ENCODE measurements around the gene RD3L. TPM values are rescaled to one million over a fixed set of nuclear protein-coding genes. Genes with fewer than 3 reads are reported as not detected.
A peak's percentile ranks its signal among the peaks of the same experiment; 100 is the strongest.

RD3L gene
- total and polyA plus RNA-seq, 2 donors from 2014 or later, result not detected

- intact Hi-C loops (cut with DNase I), result no loop called here
- no peak for FAIRE-seq
- H3K36me3 ChIP-seq (ENCODE audit: control insufficient read depth in 2 of 3, insufficient read depth in 3 of 3, low read length in 3 of 3), result no peaks in the 10 kb centered on the region
- H3K27ac ChIP-seq (ENCODE audit: low read depth in 2 of 2, low read length in 2 of 2), result no peak overlapping the region
- TF ChIP-seq CTCF (IDR thresholded peaks at IDR 0.05; ENCODE audit: borderline replicate concordance, extremely low read depth, insufficient read depth), result no peak
- H3K27me3 ChIP-seq (ENCODE audit: control insufficient read depth, insufficient read depth, low read length), result no peaks in the 10 kb centered on the region
- no peak overlapping the region for H3K9ac ChIP-seq (ENCODE audit: low read length in 3 of 3)
- H3K9me3 ChIP-seq (ENCODE audit: control insufficient read depth in 2 of 3, insufficient read depth in 1 of 3, low read length in 3 of 3), result no peaks in the 10 kb centered on the region
- H3K4me3 ChIP-seq (ENCODE audit: low read length in 3 of 3), result no peak overlapping the region
- DNase-seq, result no peak
- no peaks in the 10 kb centered on the region for H3K4me1 ChIP-seq (ENCODE audit: control insufficient read depth in 2 of 3, insufficient read depth in 2 of 3, low read depth in 1 of 3, low read length in 3 of 3)
Measured at GRCh38 chr14:103946975-103947374, 4.6 kb upstream of the RD3L start.

- FAIRE-seq, result no peak
- H3K27me3 ChIP-seq (ENCODE audit: control insufficient read depth, insufficient read depth, low read length), result no peaks in the 10 kb centered on the region
Measured at GRCh38 chr14:103943673-103944072, 1.3 kb upstream of the RD3L start.

GRCh38 chr14:103941462-103941861, 867 bp downstream of the RD3L start:
- FAIRE-seq, result no peak
- intact Hi-C loops (cut with DNase I), result no loop called here
- no peak for TF ChIP-seq CTCF (IDR thresholded peaks at IDR 0.05; ENCODE audit: borderline replicate concordance, extremely low read depth, insufficient read depth)

More at GRCh38 chr14:103943673-103944072, 1.3 kb upstream of the RD3L start:
- Histone ChIP-seq H3K27ac (ENCODE audit: low read depth in 2 of 2, low read length in 2 of 2) (no peak overlapping the region), H3K4me1 (ENCODE audit: control insufficient read depth in 2 of 3, insufficient read depth in 2 of 3, low read depth in 1 of 3, low read length in 3 of 3) (no peaks in the 10 kb centered on the region), H3K9me3 (ENCODE audit: control insufficient read depth in 2 of 3, insufficient read depth in 1 of 3, low read length in 3 of 3) (no peaks in the 10 kb centered on the region), H3K36me3 (ENCODE audit: control insufficient read depth in 2 of 3, insufficient read depth in 3 of 3, low read length in 3 of 3) (no peaks in the 10 kb centered on the region), H3K9ac (ENCODE audit: low read length in 3 of 3) (no peak overlapping the region), H3K4me3 (ENCODE audit: low read length in 3 of 3) (no peak overlapping the region)
- no peak for TF ChIP-seq CTCF (IDR thresholded peaks at IDR 0.05; ENCODE audit: borderline replicate concordance, extremely low read depth, insufficient read depth)
- intact Hi-C loops (cut with DNase I), result no loop called here
- peak in 2 of 5 donors; percentile 29 to 31 for DNase-seq

GRCh38 chr14:103935102-103935501, 7.2 kb downstream of the RD3L start:
- H3K27me3 ChIP-seq (ENCODE audit: control insufficient read depth, insufficient read depth, low read length), result no peaks in the 10 kb centered on the region
- no peak overlapping the region for H3K4me3 ChIP-seq (ENCODE audit: low read length in 3 of 3)
- no peak for TF ChIP-seq CTCF (IDR thresholded peaks at IDR 0.05; ENCODE audit: borderline replicate concordance, extremely low read depth, insufficient read depth)
- no peak for DNase-seq
- H3K27ac ChIP-seq (ENCODE audit: low read depth in 2 of 2, low read length in 2 of 2), result no peak overlapping the region
- H3K9ac ChIP-seq (ENCODE audit: low read length in 3 of 3), result no peak overlapping the region
- intact Hi-C loops (cut with DNase I), result no loop called here
- no peaks in the 10 kb centered on the region for H3K36me3 ChIP-seq (ENCODE audit: control insufficient read depth in 2 of 3, insufficient read depth in 3 of 3, low read length in 3 of 3)
- FAIRE-seq, result no peak
- H3K9me3 ChIP-seq (ENCODE audit: control insufficient read depth in 2 of 3, insufficient read depth in 1 of 3, low read length in 3 of 3), result no peaks in the 10 kb centered on the region
- H3K4me1 ChIP-seq (ENCODE audit: control insufficient read depth in 2 of 3, insufficient read depth in 2 of 3, low read depth in 1 of 3, low read length in 3 of 3), result no peaks in the 10 kb centered on the region

More at GRCh38 chr14:103941462-103941861, 867 bp downstream of the RD3L start:
- no peak overlapping the region for H3K9ac ChIP-seq (ENCODE audit: low read length in 3 of 3)
- H3K27ac ChIP-seq (ENCODE audit: low read depth in 2 of 2, low read length in 2 of 2), result no peak overlapping the region
- DNase-seq, result no peak
- no peak overlapping the region for H3K4me3 ChIP-seq (ENCODE audit: low read length in 3 of 3)
- H3K4me1 ChIP-seq (ENCODE audit: control insufficient read depth in 2 of 3, insufficient read depth in 2 of 3, low read depth in 1 of 3, low read length in 3 of 3), result no peaks in the 10 kb centered on the region
- H3K27me3 ChIP-seq (ENCODE audit: control insufficient read depth, insufficient read depth, low read length), result no peaks in the 10 kb centered on the region
- H3K36me3 ChIP-seq (ENCODE audit: control insufficient read depth in 2 of 3, insufficient read depth in 3 of 3, low read length in 3 of 3), result no peaks in the 10 kb centered on the region
- H3K9me3 ChIP-seq (ENCODE audit: control insufficient read depth in 2 of 3, insufficient read depth in 1 of 3, low read length in 3 of 3), result no peaks in the 10 kb centered on the region

Measured in kidney (tissue), 14 donors.